GM19099 (cell line): ENCODE results near the gene TAGAP.

Source experiments
- POLR2A ChIP-seq: IDR thresholded peaks from 3 replicates; pipeline ENCODE4 v1.6.1; 2011; ENCODE audit warnings: low read depth; ENCODE audit not compliant: insufficient read length; ENCODE audit errors: extremely low read depth

Gene TAGAP

GRCh38 chr6:159042003-159042825 lies 2.6 kb downstream of the TAGAP start:
- no peak for TF ChIP-seq POLR2A

- no peak for TF ChIP-seq POLR2A
These were observed 3.6 kb downstream of the TAGAP start for GRCh38 chr6:159041181-159041580.

GRCh38 chr6:159039885-159040258 lies 4.9 kb downstream of the TAGAP start:
- TF ChIP-seq POLR2A: no peak

GRCh38 chr6:159038914-159039884 lies 5.6 kb downstream of the TAGAP start:
- TF ChIP-seq POLR2A: no peak

GRCh38 chr6:159037756-159038290 lies 7.0 kb downstream of the TAGAP start:
- TF ChIP-seq POLR2A: no peak

- TF ChIP-seq POLR2A: no peak
These were observed 8.1 kb downstream of the TAGAP start for GRCh38 chr6:159036673-159037072.

GRCh38 chr6:159035891-159036290 lies 8.9 kb downstream of the TAGAP start:
- TF ChIP-seq POLR2A: no peak

- TF ChIP-seq POLR2A: no peak
These were observed 11.4 kb downstream of the TAGAP start for GRCh38 chr6:159033160-159034049.

GRCh38 chr6:159031846-159032245 lies 12.9 kb downstream of the TAGAP start:
- TF ChIP-seq POLR2A: no peak

- no peak for TF ChIP-seq POLR2A
These were observed 14.6 kb downstream of the TAGAP start for GRCh38 chr6:159030168-159030567.

GRCh38 chr6:159023893-159024292 lies 20.9 kb downstream of the TAGAP start:
- no peak for TF ChIP-seq POLR2A

GRCh38 chr6:159020011-159020410 lies 24.8 kb downstream of the TAGAP start:
- TF ChIP-seq POLR2A: no peak

- TF ChIP-seq POLR2A: no peak
These were observed 26.8 kb downstream of the TAGAP start for GRCh38 chr6:159017757-159018559.

- TF ChIP-seq POLR2A: no peak
These were observed 30.4 kb downstream of the TAGAP start for GRCh38 chr6:159014406-159014805.
